Upper lobe of left lung (tissue), 4 donors: ENCODE measurements around the gene CTNNBIP1.

Experiments used
- CTCF ChIP-seq, 6 experiments: fragments of 450-650 bp in 4 of 6; fragments of 200-600 bp in 2 of 6; sonication (generic) in 2 of 6; IDR thresholded peaks; one replicate each; pipeline ENCODE4 v1.5.1; 2016 to 2019; ENCODE audit warnings: antibody characterized with exemption in 6 of 6
- EP300 ChIP-seq, 4 donors: sonication (generic); formaldehyde crosslinking; IDR thresholded peaks; one replicate each; pipeline ENCODE4 v1.5.1; 2017; ENCODE audit warnings: antibody characterized with exemption in 4 of 4, control low read depth in 2 of 4
- POLR2A ChIP-seq, 4 donors: fragments of 450-650 bp; IDR thresholded peaks; one replicate each; pipeline ENCODE4 v1.5.1; 2016 to 2017; ENCODE audit warnings: antibody characterized with exemption in 4 of 4, mild to moderate bottlenecking in 2 of 4

GRCh38 chr1:9827558-9828185 lies 82.4 kb downstream of the CTNNBIP1 start:
- TF ChIP-seq POLR2A (IDR thresholded peaks at IDR 0.05) (no peak), CTCF (IDR thresholded peaks at IDR 0.05) (peak in 1 of 6 experiments; percentile 11), EP300 (IDR thresholded peaks at IDR 0.05) (no peak)
